CD8-positive, alpha-beta memory T cell (primary cell): ENCODE data around the gene STUM. TPM values are rescaled to one million over a fixed set of nuclear protein-coding genes. Genes with fewer than 3 reads are reported as not detected.

Experiments used
- CTCF ChIA-PET: fragments of 350-600 bp; sonication (Branson Sonifier 250); formaldehyde crosslinking; loops from one replicate; lab custom pipeline; 2021; ENCODE audit warnings: antibody characterized with exemption; lab: Charles Lee
- POLR2A ChIA-PET: fragments of 350-600 bp; sonication (Branson Sonifier 250); formaldehyde crosslinking; loops from one replicate; lab custom pipeline; 2021; ENCODE audit warnings: antibody characterized with exemption; lab: Charles Lee
- DNase-seq, 5 donors: peaks; one replicate each; pipeline versions ENCODE4 v3.0.0 to v3.0.0-alpha.2; 2020 to 2022; ENCODE audit warnings: mixed read lengths in 1 of 5
- H3K27ac ChIP-seq: one replicate; pipeline ENCODE4 v1.7.0; 2013; ENCODE audit warnings: low read depth, mild to moderate bottlenecking, low read length, moderate library complexity
- H3K27me3 ChIP-seq: 2 replicates; pipeline ENCODE4 v1.7.0; 2013; ENCODE audit warnings: low read length, mild to moderate bottlenecking; ENCODE audit not compliant: insufficient read depth, poor library complexity, severe bottlenecking
- H3K36me3 ChIP-seq: 2 replicates; pipeline ENCODE4 v1.7.0; 2013; ENCODE audit warnings: mild to moderate bottlenecking, low read length, moderate library complexity; ENCODE audit not compliant: insufficient read depth
- H3K4me1 ChIP-seq: 2 replicates; pipeline ENCODE4 v1.7.0; 2013; ENCODE audit warnings: mild to moderate bottlenecking, low read length, moderate library complexity; ENCODE audit not compliant: insufficient read depth
- H3K4me3 ChIP-seq: 2 replicates; pipeline ENCODE4 v1.7.0; 2013; ENCODE audit warnings: mild to moderate bottlenecking, low read length
- H3K9me3 ChIP-seq: 2 replicates; pipeline ENCODE4 v1.7.0; 2013; ENCODE audit warnings: mild to moderate bottlenecking, low read length
- H3K27ac Mint-ChIP-seq, 8 donors: one replicate each; pipeline ENCODE4 v1.8.0; 2020 to 2021; ENCODE audit warnings: mixed read lengths in 8 of 8, mild to moderate bottlenecking in 6 of 8, inconsistent platforms in 3 of 8, moderate library complexity in 3 of 8
- H3K27me3 Mint-ChIP-seq, 2 donors: one replicate each; pipeline ENCODE4 v1.8.0; 2020 to 2021; ENCODE audit warnings: mixed read lengths in 2 of 2, mild to moderate bottlenecking in 1 of 2, moderate library complexity in 1 of 2
- H3K36me3 Mint-ChIP-seq, 3 donors: one replicate each; pipeline ENCODE4 v1.8.0; 2020 to 2021; ENCODE audit warnings: mixed read lengths in 3 of 3, inconsistent platforms in 1 of 3, mild to moderate bottlenecking in 1 of 3
- H3K4me1 Mint-ChIP-seq, 3 donors: one replicate each; pipeline ENCODE4 v1.8.0; 2020 to 2021; ENCODE audit warnings: mixed read lengths in 3 of 3, inconsistent platforms in 1 of 3, mild to moderate bottlenecking in 1 of 3
- H3K4me3 Mint-ChIP-seq, 7 donors: one replicate each; pipeline ENCODE4 v1.8.0; 2020 to 2021; ENCODE audit warnings: mixed read lengths in 7 of 7, mild to moderate bottlenecking in 6 of 7, moderate library complexity in 4 of 7, inconsistent platforms in 2 of 7
- H3K9me3 Mint-ChIP-seq, 5 donors: one replicate each; pipeline ENCODE4 v1.8.0; 2020 to 2022; ENCODE audit warnings: mixed read lengths in 5 of 5, mild to moderate bottlenecking in 3 of 5, moderate library complexity in 2 of 5, inconsistent platforms in 1 of 5
- polyA plus RNA-seq: library from polyadenylated mRNA; unstranded; fragments of 300-500 nt; fragmentation: Illumina TruSeq; gene quantifications from one replicate; pipeline ENCODE4 v1.2.3, GENCODE V29; 2021
- total RNA-seq, 2 experiments: library from RNA; stranded (reverse); gene quantifications; one replicate each; pipeline ENCODE4 v1.2.3, GENCODE V29; 2021

STUM gene
- total and polyA plus RNA-seq, 3 experiments from 2014 or later = 0.13 TPM; not detected in 2

- Mint-ChIP-seq H3K4me1 (no peaks in the 10 kb centered on the region), H3K4me3 (no peak overlapping the region)
- DNase-seq = no peak
Observed at GRCh38 chr1:226568975-226569741, 20.6 kb downstream of the STUM start.

DNA sequence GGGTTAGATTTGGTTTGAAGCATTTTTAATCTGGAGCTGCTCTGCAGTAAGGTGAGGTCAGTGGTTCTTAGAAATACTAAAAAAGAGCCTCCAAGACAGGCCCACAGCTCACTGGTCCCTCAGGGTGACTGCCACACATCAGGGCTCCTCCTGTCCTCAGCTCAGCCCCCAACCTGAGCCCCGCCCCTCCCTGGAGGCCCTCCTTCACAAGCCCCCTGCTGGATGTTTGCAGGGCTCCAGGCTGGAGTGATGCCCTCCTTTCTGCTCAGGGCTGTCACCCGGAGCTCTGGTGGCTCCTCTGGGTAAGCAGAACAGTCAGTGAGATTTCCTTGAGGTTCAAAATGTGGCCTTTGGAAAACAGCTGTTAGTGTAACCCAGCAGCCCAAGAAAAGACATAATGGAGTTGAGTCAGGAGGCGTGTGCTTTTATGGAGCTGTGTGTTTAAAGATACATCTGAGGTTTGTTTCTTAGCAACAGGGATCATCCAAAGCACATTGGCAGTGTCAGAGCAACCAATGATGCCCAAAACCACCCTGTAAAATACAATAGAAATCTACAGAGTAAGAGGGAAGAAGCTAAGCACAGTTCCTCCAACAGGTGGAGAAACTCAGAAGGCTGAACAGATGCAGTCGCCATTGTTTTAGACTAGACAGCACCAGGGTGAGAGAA, 21.4 kb downstream of the STUM start:
- H3K36me3 ChIP-seq = no peaks in the 10 kb centered on the region
- no peaks in the 10 kb centered on the region for H3K36me3 Mint-ChIP-seq
- H3K4me1 ChIP-seq = no peaks in the 10 kb centered on the region
- H3K9me3 ChIP-seq = no peaks in the 10 kb centered on the region
- no peaks in the 10 kb centered on the region for H3K4me1 Mint-ChIP-seq
- peaks cover 2 to 15% of the 10 kb centered on the region in 2 donors for H3K27me3 Mint-ChIP-seq
- no peak overlapping the region for H3K27ac ChIP-seq
- H3K4me3 ChIP-seq = no peak overlapping the region
- ChIA-PET POLR2A (no interaction called here), CTCF (interaction anchor here (0.5 to 1.3 kb wide), 4 partner anchors 10 to 139 kb away, joined by 3 read pairs; no protein-coding TSS in a partner anchor)
- no peaks in the 10 kb centered on the region for H3K27me3 ChIP-seq
- peak overlapping the region in 2 of 8 donors; percentile 59 to 60 for H3K27ac Mint-ChIP-seq
- H3K4me3 Mint-ChIP-seq = no peak overlapping the region
- no peaks in the 10 kb centered on the region for H3K9me3 Mint-ChIP-seq
- peak in 2 of 5 donors; percentile 25 to 55 for DNase-seq

More at GRCh38 chr1:226568975-226569741, 20.6 kb downstream of the STUM start:
- CTCF ChIA-PET = interaction anchor here (0.5 to 0.9 kb wide), 3 partner anchors 9 to 138 kb away, joined by 3 read pairs; no protein-coding TSS in a partner anchor
- Histone ChIP-seq H3K27ac (no peak overlapping the region), H3K4me1 (no peaks in the 10 kb centered on the region), H3K4me3 (no peak overlapping the region), H3K36me3 (no peaks in the 10 kb centered on the region), H3K27me3 (no peaks in the 10 kb centered on the region), H3K9me3 (no peaks in the 10 kb centered on the region)
- Mint-ChIP-seq H3K9me3 (no peaks in the 10 kb centered on the region), H3K27me3 (peaks cover 2 to 15% of the 10 kb centered on the region in 2 donors), H3K36me3 (no peaks in the 10 kb centered on the region), H3K27ac (peak overlapping the region in 1 of 8 donors; percentile 59)
- POLR2A ChIA-PET = no interaction called here

- Histone ChIP-seq H3K36me3 (no peaks in the 10 kb centered on the region), H3K4me1 (no peaks in the 10 kb centered on the region), H3K27me3 (no peaks in the 10 kb centered on the region), H3K9me3 (no peaks in the 10 kb centered on the region), H3K4me3 (no peak overlapping the region), H3K27ac (no peak overlapping the region)
- Mint-ChIP-seq H3K4me1 (no peaks in the 10 kb centered on the region), H3K36me3 (no peaks in the 10 kb centered on the region), H3K27me3 (peaks cover 2 to 6% of the 10 kb centered on the region in 2 donors), H3K27ac (peak overlapping the region in 1 of 8 donors; percentile 33), H3K4me3 (no peak overlapping the region), H3K9me3 (no peaks in the 10 kb centered on the region)
- CTCF ChIA-PET = no interaction called here
- DNase-seq = no peak
- POLR2A ChIA-PET = no interaction called here
Observed at GRCh38 chr1:226571893-226572292, 23.3 kb downstream of the STUM start.

GRCh38 chr1:226572325-226572726, 23.8 kb downstream of the STUM start:
- POLR2A ChIA-PET = no interaction called here
- Mint-ChIP-seq H3K4me1 (no peaks in the 10 kb centered on the region), H3K27me3 (peaks cover 2 to 6% of the 10 kb centered on the region in 2 donors), H3K4me3 (no peak overlapping the region), H3K36me3 (no peaks in the 10 kb centered on the region), H3K27ac (no peak overlapping the region), H3K9me3 (no peaks in the 10 kb centered on the region)
- Histone ChIP-seq H3K9me3 (no peaks in the 10 kb centered on the region), H3K36me3 (no peaks in the 10 kb centered on the region), H3K4me1 (no peaks in the 10 kb centered on the region), H3K4me3 (no peak overlapping the region), H3K27ac (no peak overlapping the region), H3K27me3 (no peaks in the 10 kb centered on the region)
- CTCF ChIA-PET = no interaction called here
- no peak for DNase-seq

DNA sequence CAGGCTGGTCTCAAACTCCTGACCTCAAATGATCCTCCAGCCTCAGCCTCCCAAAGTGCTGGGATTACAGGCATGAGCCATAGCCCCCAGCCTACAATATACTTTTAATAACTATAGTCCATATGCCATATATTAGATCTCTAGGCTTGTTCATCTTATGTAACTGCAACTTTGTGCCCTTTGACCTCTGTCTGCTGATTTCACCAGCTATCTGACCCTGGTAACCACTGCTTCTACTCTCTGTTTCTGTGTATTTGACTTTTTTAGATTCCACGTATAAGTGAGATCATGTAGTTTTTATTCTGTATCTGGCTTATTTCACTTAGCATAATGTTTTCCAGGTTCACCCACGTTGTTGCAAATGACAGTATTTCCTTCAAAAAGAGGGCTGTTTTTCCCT, 25.5 kb downstream of the STUM start:
- H3K4me3 Mint-ChIP-seq = no peak overlapping the region
- Histone ChIP-seq H3K36me3 (no peaks in the 10 kb centered on the region), H3K27me3 (no peaks in the 10 kb centered on the region), H3K9me3 (no peaks in the 10 kb centered on the region), H3K4me1 (no peaks in the 10 kb centered on the region), H3K27ac (no peak overlapping the region), H3K4me3 (no peak overlapping the region)
- CTCF ChIA-PET = no interaction called here
- no peak for DNase-seq
- peaks cover under 1 to 2% of the 10 kb centered on the region in 2 donors for H3K27me3 Mint-ChIP-seq
- H3K9me3 Mint-ChIP-seq = no peaks in the 10 kb centered on the region
- no peaks in the 10 kb centered on the region for H3K36me3 Mint-ChIP-seq
- H3K27ac Mint-ChIP-seq = no peak overlapping the region
- no peaks in the 10 kb centered on the region for H3K4me1 Mint-ChIP-seq
- POLR2A ChIA-PET = no interaction called here

DNA sequence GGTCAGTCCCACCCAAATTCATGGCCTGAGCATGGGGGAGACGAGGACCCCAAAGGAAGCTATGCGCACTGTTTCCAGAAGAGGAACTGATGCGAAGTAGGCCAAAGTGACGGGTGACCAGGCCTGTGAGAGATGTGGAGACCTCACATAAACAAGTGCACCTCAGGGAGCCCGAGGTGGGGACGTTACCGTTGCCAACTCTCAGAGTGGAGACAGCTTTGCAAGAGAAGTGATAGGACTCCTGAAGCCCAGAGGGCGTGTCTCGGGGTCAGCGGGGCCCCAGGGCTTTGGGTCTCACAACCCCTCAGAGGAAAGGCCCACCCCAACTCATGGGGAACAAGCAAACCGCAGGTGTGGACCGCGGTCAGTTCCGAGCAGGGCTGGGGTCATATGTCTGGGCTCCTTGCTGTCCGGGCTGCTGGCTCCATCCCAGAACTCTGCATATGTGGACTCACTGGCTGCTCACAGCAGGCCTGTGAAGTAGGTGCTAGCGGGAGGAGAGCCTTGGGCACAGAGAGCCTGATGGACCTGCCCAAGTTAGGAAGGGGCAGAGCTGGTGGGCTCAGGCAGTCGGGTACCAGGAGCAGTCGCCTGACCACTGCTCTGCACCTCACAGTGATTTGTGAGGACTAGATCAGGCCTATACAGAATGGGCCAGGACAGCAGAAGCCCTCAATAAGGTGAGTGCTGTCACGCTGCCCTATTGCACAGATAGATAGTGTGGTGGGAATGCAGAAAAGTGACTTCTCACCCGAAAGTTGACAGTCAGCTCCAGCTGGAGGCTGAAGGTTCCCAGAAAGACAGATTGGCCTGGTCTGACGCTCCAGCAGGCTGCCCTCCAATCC, 26.2 kb downstream of the STUM start:
- Histone ChIP-seq H3K4me1 (no peaks in the 10 kb centered on the region), H3K36me3 (no peaks in the 10 kb centered on the region), H3K9me3 (no peaks in the 10 kb centered on the region), H3K27ac (no peak overlapping the region), H3K27me3 (no peaks in the 10 kb centered on the region), H3K4me3 (no peak overlapping the region)
- Mint-ChIP-seq H3K27me3 (peaks cover 2 to 4% of the 10 kb centered on the region in 2 donors), H3K4me1 (no peaks in the 10 kb centered on the region), H3K36me3 (peaks cover 0 to 1% (median 0%) of the 10 kb centered on the region in 3 donors), H3K27ac (peak overlapping the region in 1 of 8 donors; percentile 22), H3K4me3 (no peak overlapping the region), H3K9me3 (no peaks in the 10 kb centered on the region)
- POLR2A ChIA-PET = no interaction called here
- DNase-seq = no peak
- CTCF ChIA-PET = no interaction called here

DNA sequence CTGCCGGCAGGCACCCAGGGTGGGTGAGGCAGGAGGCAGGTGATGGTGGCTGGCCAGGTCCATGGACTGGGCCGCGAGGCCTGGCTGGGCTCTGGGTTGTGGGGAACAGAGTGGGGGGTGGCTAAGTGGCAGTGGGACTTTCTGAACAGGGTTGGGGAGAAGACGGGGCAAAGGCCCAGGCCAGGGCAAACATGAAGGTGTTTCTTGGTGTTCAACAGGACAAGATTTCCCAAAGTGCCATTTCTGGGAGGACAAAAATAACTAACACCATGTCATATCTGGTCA, 26.8 kb downstream of the STUM start:
- Mint-ChIP-seq H3K27ac (no peak overlapping the region), H3K36me3 (peaks cover 0 to 6% (median 0%) of the 10 kb centered on the region in 3 donors), H3K4me3 (no peak overlapping the region), H3K27me3 (peaks cover 2 to 4% of the 10 kb centered on the region in 2 donors), H3K9me3 (no peaks in the 10 kb centered on the region), H3K4me1 (no peaks in the 10 kb centered on the region)
- H3K9me3 ChIP-seq = no peaks in the 10 kb centered on the region
- POLR2A ChIA-PET = no interaction called here
- no peak overlapping the region for H3K4me3 ChIP-seq
- H3K4me1 ChIP-seq = no peaks in the 10 kb centered on the region
- no peaks in the 10 kb centered on the region for H3K27me3 ChIP-seq
- DNase-seq = no peak
- no peak overlapping the region for H3K27ac ChIP-seq
- CTCF ChIA-PET = no interaction called here
- H3K36me3 ChIP-seq = no peaks in the 10 kb centered on the region
